RWPE2 (cell line): ENCODE data around the gene CFAP46.
"Not testable (repeated sequence)": the region's sequence is repeated elsewhere in the genome, so short reads cannot be mapped to it uniquely, and the experiment has no call there.

Experiments used
- ATAC-seq: fragments of 200-7000 bp; cut with Tn5 transposase; 3 replicates; pipeline ENCODE4 v1.9.1; 2021; ENCODE audit warnings: low read depth
- DNase-seq: peaks from one replicate; pipeline ENCODE4 v3.0.0-alpha.2; 2020; ENCODE audit warnings: low spot score
- H3K27ac ChIP-seq: fragments of 450-650 bp; 2 replicates; pipeline ENCODE4 v1.5.1; 2017; ENCODE audit warnings: mild to moderate bottlenecking; ENCODE audit not compliant: poor library complexity, severe bottlenecking
- H3K27me3 ChIP-seq: fragments of 250-450 bp; sonication (Bioruptor Pico); 2 replicates; pipeline ENCODE4 v1.5.1; 2021; ENCODE audit warnings: mild to moderate bottlenecking, moderate library complexity; ENCODE audit not compliant: insufficient read depth, poor library complexity, severe bottlenecking
- H3K36me3 ChIP-seq: fragments of 250-450 bp; sonication (Bioruptor Pico); 2 replicates; pipeline ENCODE4 v1.5.1; 2020; ENCODE audit warnings: low read depth, mild to moderate bottlenecking, moderate library complexity
- H3K4me1 ChIP-seq: fragments of 250-450 bp; sonication (Bioruptor Pico); 2 replicates; pipeline ENCODE4 v1.5.1; 2021; ENCODE audit warnings: mild to moderate bottlenecking, moderate library complexity; ENCODE audit not compliant: insufficient read depth, poor library complexity, severe bottlenecking
- H3K4me3 ChIP-seq: fragments of 250-450 bp; sonication (Bioruptor Pico); 2 replicates; pipeline ENCODE4 v1.5.1; 2021; ENCODE audit warnings: mild to moderate bottlenecking, moderate library complexity; ENCODE audit not compliant: severe bottlenecking
- H3K9me3 ChIP-seq: fragments of 250-450 bp; sonication (Bioruptor Pico); 2 replicates; pipeline ENCODE4 v1.5.1; 2021; ENCODE audit warnings: mild to moderate bottlenecking, moderate library complexity; ENCODE audit not compliant: severe bottlenecking
- CTCF ChIP-seq: fragments of 450-650 bp; IDR thresholded peaks from one replicate; pipeline ENCODE4 v1.5.1; 2017; ENCODE audit warnings: mild to moderate bottlenecking, moderate library complexity; ENCODE audit not compliant: poor library complexity, severe bottlenecking

CFAP46 gene

GRCh38 chr10:132967540-132967939 is 25.2 kb upstream of the CFAP46 start:
- Histone ChIP-seq H3K9me3 (no peaks in the 10 kb centered on the region), H3K4me3 (no peak overlapping the region), H3K36me3 (no peaks in the 10 kb centered on the region), H3K4me1 (no peaks in the 10 kb centered on the region), H3K27ac (no peak overlapping the region), H3K27me3 (peaks cover 35% of the 10 kb centered on the region)
- no peak for ATAC-seq
- no peak for TF ChIP-seq CTCF
- no peak for DNase-seq

DNA sequence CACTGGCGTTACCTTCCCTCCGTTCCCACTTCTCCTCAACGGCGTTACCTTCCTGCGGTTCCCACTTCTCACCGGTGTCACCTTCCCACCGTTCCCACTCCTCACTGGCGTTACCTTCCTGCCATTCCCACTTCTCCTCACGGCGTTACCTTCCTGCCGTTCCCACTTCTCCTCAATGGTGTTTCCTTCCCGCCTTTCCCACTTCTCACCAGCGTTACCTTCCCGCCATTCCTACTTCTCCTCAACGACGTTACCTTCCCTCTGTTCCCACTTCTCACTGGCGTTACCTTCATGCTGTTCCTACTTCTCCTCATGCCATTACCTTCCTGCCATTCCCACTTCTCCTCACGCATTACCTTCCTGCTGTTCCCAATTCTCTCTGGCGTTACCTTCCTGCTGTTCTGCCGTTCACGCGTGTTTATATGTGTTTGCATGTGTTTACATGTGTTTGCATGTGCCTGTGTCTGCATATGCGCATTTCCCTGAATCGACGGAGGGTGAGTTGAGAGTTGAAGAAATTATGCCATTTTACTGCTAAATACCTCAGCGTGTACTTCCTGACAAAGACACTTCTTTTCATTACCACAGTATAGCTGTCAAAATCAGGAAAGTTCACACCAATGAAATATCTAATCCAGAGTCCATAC is 23.2 kb upstream of the CFAP46 start:
- no peak for DNase-seq
- no peak overlapping the region for H3K4me3 ChIP-seq
- H3K27me3 ChIP-seq, result peaks cover 15% of the 10 kb centered on the region
- no peaks in the 10 kb centered on the region for H3K4me1 ChIP-seq
- H3K9me3 ChIP-seq, result no peaks in the 10 kb centered on the region
- no peaks in the 10 kb centered on the region for H3K36me3 ChIP-seq
- H3K27ac ChIP-seq, result no peak overlapping the region
- TF ChIP-seq CTCF, result no peak
- no peak for ATAC-seq

DNA sequence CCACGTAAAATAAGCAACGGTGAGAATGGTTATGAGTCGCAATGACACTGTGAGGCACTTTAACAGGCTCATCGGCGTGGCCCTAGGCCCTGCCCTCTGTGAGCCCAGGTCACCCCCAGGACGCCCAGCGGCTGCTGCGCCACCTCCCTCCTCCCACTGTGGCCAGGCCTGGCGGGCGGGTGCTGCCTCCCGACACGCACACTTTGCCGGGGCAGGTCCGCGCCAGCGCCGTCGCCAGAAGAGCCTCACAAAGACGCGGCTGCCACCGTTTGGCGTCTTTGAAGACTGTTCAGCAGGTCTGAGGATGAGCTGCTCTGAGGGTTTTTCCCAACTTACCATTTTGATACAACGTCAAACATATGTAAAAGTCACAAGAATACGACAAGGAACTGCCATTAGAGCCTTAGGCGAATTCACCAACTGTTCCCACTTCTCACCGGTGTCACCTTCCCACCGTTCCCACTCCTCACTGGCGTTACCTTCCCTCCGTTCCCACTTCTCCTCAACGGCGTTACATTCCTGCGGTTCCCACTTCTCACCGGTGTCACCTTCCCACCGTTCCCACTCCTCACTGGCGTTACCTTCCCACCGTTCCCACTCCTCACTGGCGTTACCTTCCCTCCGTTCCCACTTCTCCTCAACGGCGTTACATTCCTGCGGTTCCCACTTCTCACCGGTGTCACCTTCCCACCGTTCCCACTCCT is 22.5 kb upstream of the CFAP46 start:
- not testable (repeated sequence) for ATAC-seq, H3K27me3 ChIP-seq, H3K27ac ChIP-seq

GRCh38 chr10:132964231-132964630 is 21.9 kb upstream of the CFAP46 start:
- Histone ChIP-seq H3K27ac (no peak overlapping the region), H3K27me3 (peaks cover 2% of the 10 kb centered on the region), H3K4me3 (no peak overlapping the region), H3K36me3 (no peaks in the 10 kb centered on the region), H3K4me1 (no peaks in the 10 kb centered on the region), H3K9me3 (no peaks in the 10 kb centered on the region)
- no peak for TF ChIP-seq CTCF
- DNase-seq (no peak), ATAC-seq (no peak)

More for the DNA sequence above, 22.5 kb upstream of the CFAP46 start:
- H3K9me3 ChIP-seq, H3K4me1 ChIP-seq, H3K36me3 ChIP-seq, H3K4me3 ChIP-seq: not testable (repeated sequence)
- DNase-seq, result peak; percentile 54

DNA sequence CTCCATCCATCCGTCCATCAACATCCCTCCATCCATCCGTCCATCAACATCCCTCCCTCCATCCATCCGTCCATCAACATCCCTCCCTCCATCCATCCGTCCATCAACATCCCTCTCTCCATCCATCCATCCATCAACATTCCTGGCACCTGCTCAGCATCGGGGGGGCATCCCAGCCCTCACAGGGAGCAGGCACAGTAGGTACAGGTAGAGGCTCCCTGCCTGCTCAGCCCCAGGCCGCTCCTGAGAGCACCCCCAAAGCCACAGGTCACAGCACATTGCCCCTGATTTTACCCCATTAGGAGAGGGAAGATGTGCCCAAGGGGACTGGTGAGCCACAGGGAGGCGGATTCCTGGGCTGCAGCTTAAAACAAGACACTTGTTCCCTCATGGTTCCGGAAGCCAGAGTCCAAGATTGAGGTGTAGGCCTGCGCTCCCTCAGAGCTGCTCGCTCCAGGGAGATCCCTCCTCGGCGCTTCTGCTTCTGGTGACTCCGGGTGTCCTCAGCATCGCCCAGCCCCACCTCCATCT is 21.1 kb upstream of the CFAP46 start:
- no peaks in the 10 kb centered on the region for H3K27me3 ChIP-seq
- ATAC-seq (no peak), DNase-seq (no peak)
- no peak overlapping the region for H3K27ac ChIP-seq
- no peak for TF ChIP-seq CTCF
- no peak overlapping the region for H3K4me3 ChIP-seq
- no peaks in the 10 kb centered on the region for H3K9me3 ChIP-seq
- no peaks in the 10 kb centered on the region for H3K36me3 ChIP-seq
- no peaks in the 10 kb centered on the region for H3K4me1 ChIP-seq
